Testis (tissue), 2 donors: ENCODE measurements around the gene EDA.

Experiments used
- CTCF ChIP-seq, 3 experiments: fragments of 450-650 bp in 2 of 3; fragments of 200-600 bp in 1 of 3; sonication (generic) in 1 of 3; IDR thresholded peaks; one replicate each; pipeline ENCODE4 v1.5.1; 2016 to 2019; ENCODE audit warnings: antibody characterized with exemption in 3 of 3, mild to moderate bottlenecking in 2 of 3, moderate library complexity in 1 of 3
- POLR2A ChIP-seq: fragments of 450-650 bp; IDR thresholded peaks from one replicate; pipeline ENCODE4 v1.6.1; 2017; ENCODE audit warnings: antibody characterized with exemption, mild to moderate bottlenecking, moderate library complexity

- TF ChIP-seq CTCF (IDR thresholded peaks at IDR 0.05), result no peak
- TF ChIP-seq POLR2A, result no peak
Observed at GRCh38 chrX:70084592-70085240, 468.8 kb downstream of the EDA start.
